HEK293T (cell line): Measurements from ENCODE around the gene ZC3H7B.

Experiments used
- CTCF ChIA-PET: fragments of 350-600 bp; formaldehyde crosslinking; extraction: SDS; loops from one replicate; lab custom pipeline; 2021; ENCODE audit warnings: antibody characterized with exemption, inconsistent platforms; lab: Yijun Ruan, JAX
- POLR2A ChIA-PET: fragments of 350-600 bp; formaldehyde crosslinking; extraction: SDS; loops from one replicate; lab custom pipeline; 2020; ENCODE audit warnings: antibody characterized with exemption, inconsistent platforms; lab: Yijun Ruan, JAX
- DNase-seq: peaks from one replicate; pipeline ENCODE4 v3.0.0; 2012; ENCODE audit warnings: mixed read lengths; ENCODE audit errors: extremely low spot score
- ARNT ChIP-seq: fragments of 450-650 bp; IDR thresholded peaks from 2 replicates; pipeline ENCODE4 v1.6.1; 2017; ENCODE audit warnings: mild to moderate bottlenecking
- BHLHE40 ChIP-seq: fragments of 450-650 bp; IDR thresholded peaks from 2 replicates; pipeline ENCODE4 v1.6.1; 2016; ENCODE audit warnings: mild to moderate bottlenecking, moderate library complexity, borderline replicate concordance
- CTBP1 ChIP-seq: fragments of 450-650 bp; IDR thresholded peaks from 2 replicates; pipeline ENCODE4 v1.6.1; 2016; ENCODE audit warnings: borderline replicate concordance
- ELF4 ChIP-seq: fragments of 450-650 bp; IDR thresholded peaks from 2 replicates; pipeline ENCODE4 v1.6.1; 2017; ENCODE audit warnings: antibody characterized with exemption
- FOXA1 ChIP-seq: fragments of 450-650 bp; IDR thresholded peaks from 2 replicates; pipeline ENCODE4 v1.6.1; 2016; ENCODE audit warnings: mild to moderate bottlenecking
- FOXK2 ChIP-seq: fragments of 450-650 bp; IDR thresholded peaks from 2 replicates; pipeline ENCODE4 v1.6.1; 2016; ENCODE audit warnings: mild to moderate bottlenecking
- FOXM1 ChIP-seq: fragments of 450-650 bp; IDR thresholded peaks from 2 replicates; pipeline ENCODE4 v1.6.1; 2017; ENCODE audit warnings: mild to moderate bottlenecking, borderline replicate concordance
- HDGF ChIP-seq: fragments of 450-650 bp; IDR thresholded peaks from 2 replicates; pipeline ENCODE4 v1.6.1; 2017; ENCODE audit warnings: antibody characterized with exemption, borderline replicate concordance
- L3MBTL2 ChIP-seq: fragments of 450-650 bp; conservative IDR thresholded peaks from 2 replicates; pipeline ENCODE4 v1.6.1; 2016; ENCODE audit warnings: mild to moderate bottlenecking
- LEF1 ChIP-seq: fragments of 450-650 bp; IDR thresholded peaks from 2 replicates; pipeline ENCODE4 v1.6.1; 2017; ENCODE audit warnings: mild to moderate bottlenecking, borderline replicate concordance
- NFRKB ChIP-seq: fragments of 450-650 bp; IDR thresholded peaks from 2 replicates; pipeline ENCODE4 v1.6.1; 2016; ENCODE audit warnings: mild to moderate bottlenecking, moderate library complexity
- SP1 ChIP-seq: fragments of 450-650 bp; IDR thresholded peaks from 2 replicates; pipeline ENCODE4 v1.6.1; 2017
- SUZ12 ChIP-seq: fragments of 450-650 bp; IDR thresholded peaks from 2 replicates; pipeline ENCODE4 v1.6.1; 2016; ENCODE audit warnings: mild to moderate bottlenecking
- TARDBP ChIP-seq: fragments of 450-650 bp; IDR thresholded peaks from 2 replicates; pipeline ENCODE4 v1.6.1; 2016
- ZNF384 ChIP-seq: fragments of 450-650 bp; IDR thresholded peaks from 2 replicates; pipeline ENCODE4 v1.6.1; 2016
- TF ChIP-seq, protein P1 (sequence below): fragments of 450-650 bp; IDR thresholded peaks from 2 replicates; pipeline ENCODE4 v1.6.1; 2016

The ZC3H7B gene

DNA sequence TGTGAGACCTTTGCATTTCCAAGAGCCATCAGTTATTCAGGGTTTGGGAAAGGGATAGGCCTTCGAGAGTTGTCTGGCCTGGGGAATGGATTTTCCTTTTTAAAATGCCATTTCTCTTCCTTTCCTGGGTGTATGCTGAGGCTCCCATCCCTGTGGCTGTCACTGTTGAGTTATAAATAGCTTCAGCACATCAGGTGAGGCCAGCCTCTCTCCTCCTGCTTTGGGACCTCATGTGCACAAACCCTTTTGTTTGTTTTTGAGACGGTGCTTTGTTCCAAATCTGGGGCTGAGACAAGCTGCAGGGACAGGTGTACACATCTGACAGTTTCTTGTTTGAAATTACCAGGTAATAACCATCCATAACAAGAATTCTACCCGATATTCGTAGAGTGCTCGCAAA is 81.8 kb downstream of the ZC3H7B start:
- ChIA-PET CTCF (no interaction called here), POLR2A (interaction anchor here (1.0 to 1.7 kb wide), 4 partner anchors 19 to 207 kb away, joined by 3 to 5 read pairs (median 4); partner anchors contain the start of genes PMM1 and TOB2)
- no peak for DNase-seq
- TF ChIP-seq HDGF (no peak), SP1 (no peak), ARNT (no peak), CTBP1 (no peak), FOXM1 (no peak), TARDBP (no peak), ZNF384 (no peak), NFRKB (no peak), FOXA1 (no peak), SUZ12 (no peak), FOXK2 (no peak), LEF1 (no peak), BHLHE40 (no peak), ELF4 (no peak), L3MBTL2 (no peak)
- TF ChIP-seq, protein P1, sequence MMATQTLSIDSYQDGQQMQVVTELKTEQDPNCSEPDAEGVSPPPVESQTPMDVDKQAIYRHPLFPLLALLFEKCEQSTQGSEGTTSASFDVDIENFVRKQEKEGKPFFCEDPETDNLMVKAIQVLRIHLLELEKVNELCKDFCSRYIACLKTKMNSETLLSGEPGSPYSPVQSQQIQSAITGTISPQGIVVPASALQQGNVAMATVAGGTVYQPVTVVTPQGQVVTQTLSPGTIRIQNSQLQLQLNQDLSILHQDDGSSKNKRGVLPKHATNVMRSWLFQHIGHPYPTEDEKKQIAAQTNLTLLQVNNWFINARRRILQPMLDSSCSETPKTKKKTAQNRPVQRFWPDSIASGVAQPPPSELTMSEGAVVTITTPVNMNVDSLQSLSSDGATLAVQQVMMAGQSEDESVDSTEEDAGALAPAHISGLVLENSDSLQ, result no peak

DNA sequence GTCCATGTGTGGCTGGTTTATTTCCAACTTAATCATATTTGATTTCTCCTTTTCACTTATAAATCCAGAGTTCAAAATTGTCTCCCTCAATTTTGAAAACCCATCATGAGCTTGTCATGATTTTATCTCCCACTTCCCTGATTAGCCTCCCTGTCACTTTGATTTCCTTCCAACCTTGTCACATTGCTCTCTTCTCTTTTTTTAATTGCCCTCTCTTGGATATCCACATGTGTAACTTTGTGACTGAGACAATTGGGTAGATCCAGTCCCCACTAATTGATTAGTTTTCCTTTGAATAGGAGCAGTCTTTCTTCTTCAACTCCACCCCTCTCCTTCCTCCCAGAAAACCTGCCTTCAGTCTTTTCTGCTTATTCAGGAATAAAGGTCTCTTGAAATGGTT is 82.8 kb downstream of the ZC3H7B start:
- CTCF ChIA-PET, result no interaction called here
- POLR2A ChIA-PET, result interaction anchor here (1.2 to 1.7 kb wide), 2 partner anchors 18 to 62 kb away, joined by 3 to 5 read pairs; partner anchors contain the start of gene TOB2

DNA sequence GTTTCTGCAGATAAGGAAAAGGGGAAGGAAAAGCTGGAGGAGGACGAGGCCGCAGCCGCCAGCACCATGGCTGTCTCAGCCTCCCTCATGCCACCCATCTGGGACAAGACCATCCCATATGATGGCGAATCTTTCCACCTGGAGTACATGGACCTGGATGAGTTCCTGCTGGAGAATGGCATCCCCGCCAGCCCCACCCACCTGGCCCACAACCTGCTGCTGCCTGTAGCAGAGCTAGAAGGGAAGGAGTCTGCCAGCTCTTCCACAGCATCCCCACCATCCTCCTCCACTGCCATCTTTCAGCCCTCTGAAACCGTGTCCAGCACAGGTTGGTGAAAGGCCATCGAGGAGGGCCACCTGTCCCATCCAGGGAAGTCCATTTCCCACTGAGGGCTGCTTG is 86.0 kb downstream of the ZC3H7B start:
- POLR2A ChIA-PET, result no interaction called here
- CTCF ChIA-PET, result no interaction called here
- no peak for DNase-seq
- no peak for TF ChIP-seq SP1
- TF ChIP-seq BHLHE40, result no peak
- TF ChIP-seq ELF4, result no peak
- TF ChIP-seq L3MBTL2, result no peak
- TF ChIP-seq FOXA1, result no peak
- no peak for TF ChIP-seq TARDBP
- no peak for TF ChIP-seq LEF1
- TF ChIP-seq NFRKB, result no peak

More for the DNA sequence above, 82.8 kb downstream of the ZC3H7B start:
- no peak for DNase-seq
- TF ChIP-seq BHLHE40 (no peak), ELF4 (no peak), TARDBP (no peak), SP1 (no peak), ARNT (no peak), SUZ12 (no peak), FOXA1 (no peak), FOXM1 (no peak), LEF1 (no peak), ZNF384 (no peak), FOXK2 (no peak), NFRKB (no peak), HDGF (no peak), CTBP1 (no peak), L3MBTL2 (no peak)
- TF ChIP-seq, protein P1, result no peak

DNA sequence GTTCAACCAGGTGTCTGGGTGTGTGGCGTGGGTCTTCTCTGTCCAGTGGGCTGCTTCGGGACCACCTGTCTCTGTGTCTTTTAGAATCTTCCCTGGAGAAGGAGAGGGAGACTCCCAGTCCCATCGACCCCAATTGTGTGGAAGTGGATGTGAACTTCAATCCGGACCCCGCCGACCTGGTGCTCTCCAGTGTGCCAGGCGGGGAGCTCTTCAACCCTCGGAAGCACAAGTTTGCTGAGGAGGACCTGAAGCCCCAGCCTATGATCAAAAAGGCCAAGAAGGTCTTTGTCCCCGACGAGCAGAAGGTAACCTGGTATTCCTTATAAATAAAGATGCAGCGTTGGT is 92.7 kb downstream of the ZC3H7B start:
- ChIA-PET POLR2A (interaction anchor here (0.9 kb wide), 1 partner anchor 12 kb away, joined by 4 read pairs; the partner anchor contains the start of gene TEF), CTCF (no interaction called here)
- DNase-seq, result no peak
- no peak for TF ChIP-seq ARNT
- no peak for TF ChIP-seq FOXM1
- no peak for TF ChIP-seq NFRKB

DNA sequence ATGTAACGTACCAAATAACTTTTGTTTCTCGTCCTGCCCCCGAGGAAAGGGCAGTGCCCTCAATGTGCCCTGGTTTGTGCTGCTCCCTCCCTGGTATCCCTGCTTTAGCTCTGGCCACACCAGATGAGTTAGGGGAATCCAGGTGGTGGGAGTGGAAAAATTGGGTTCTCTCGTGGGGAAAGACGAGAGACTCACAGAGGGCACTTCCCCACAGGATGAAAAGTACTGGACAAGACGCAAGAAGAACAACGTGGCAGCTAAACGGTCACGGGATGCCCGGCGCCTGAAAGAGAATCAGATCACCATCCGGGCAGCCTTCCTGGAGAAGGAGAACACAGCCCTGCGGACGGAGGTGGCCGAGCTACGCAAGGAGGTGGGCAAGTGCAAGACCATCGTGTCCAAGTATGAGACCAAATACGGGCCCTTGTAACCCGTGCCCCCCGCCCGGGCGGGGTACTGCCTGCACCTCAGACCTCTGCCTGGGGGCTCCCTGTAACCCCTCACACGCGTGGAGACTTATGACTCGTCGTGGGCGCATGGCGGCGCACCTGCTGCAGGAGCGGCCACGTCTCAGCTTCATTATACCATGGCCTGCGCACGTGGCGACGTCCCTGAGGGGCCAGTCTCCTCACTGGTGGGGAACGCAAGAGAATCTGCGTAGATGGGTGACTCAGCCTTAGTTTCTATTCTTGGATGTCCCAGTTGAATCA is 94.4 kb downstream of the ZC3H7B start:
- DNase-seq, result no peak
- POLR2A ChIA-PET, result interaction anchor here (1.3 to 1.5 kb wide), 2 partner anchors 14 to 15 kb away, joined by 3 to 5 read pairs; partner anchors contain the start of gene TEF
- TF ChIP-seq LEF1, result no peak
- no peak for TF ChIP-seq L3MBTL2
- TF ChIP-seq FOXK2, result no peak
- TF ChIP-seq SP1, result no peak
- TF ChIP-seq, protein P1, result no peak
- no peak for TF ChIP-seq NFRKB
- no peak for TF ChIP-seq FOXA1
- no peak for TF ChIP-seq SUZ12
- no peak for TF ChIP-seq FOXM1
- no peak for TF ChIP-seq ELF4
- no peak for TF ChIP-seq ZNF384
- no peak for TF ChIP-seq TARDBP
- TF ChIP-seq ARNT, result no peak
- TF ChIP-seq BHLHE40, result no peak
- TF ChIP-seq CTBP1, result no peak
- TF ChIP-seq HDGF, result no peak
- CTCF ChIA-PET, result no interaction called here
